Measurements from ENCODE around the gene ANHX. TPM values are rescaled to one million over a fixed set of nuclear protein-coding genes. Genes with fewer than 3 reads are reported as not detected.

ANHX gene
- total and polyA plus RNA-seq, 2 experiments from 2014 or later = not detected

Small RNAs within 50 kb of the gene (small RNA-seq; reads per million reads assigned to genes)
- gene RF00019 (ENCODE audit: low replicate concordance) (not detected), gene RNU6-717P (ENCODE audit: low replicate concordance) (not detected)

Other genes with a start within 250 kb of the ANHX start
- 12.4 and 18.9 TPM in 2 replicates for gene ZNF26, start 249.5 kb downstream of the ANHX start, total RNA-seq (2014; rRNA removed; shearing (Covaris generic))
- 2.5 and 4.8 TPM in 2 replicates for gene ZNF26, start 249.5 kb downstream of the ANHX start, polyA plus RNA-seq (2016; fragmentation: Nextera tagmentation; extraction: Ambion mirVana)
- gene ZNF84, start 198.4 kb downstream of the ANHX start, total RNA-seq (2014; rRNA removed; shearing (Covaris generic)) = 36.3 and 46.6 TPM in 2 replicates
- 15.0 and 21.1 TPM in 2 replicates for gene ZNF84, start 198.4 kb downstream of the ANHX start, polyA plus RNA-seq (2016; fragmentation: Nextera tagmentation; extraction: Ambion mirVana)
- 11.0 and 15.4 TPM in 2 replicates for gene ZNF140, start 155.0 kb downstream of the ANHX start, total RNA-seq (2014; rRNA removed; shearing (Covaris generic))
- gene ZNF140, start 155.0 kb downstream of the ANHX start, polyA plus RNA-seq (2016; fragmentation: Nextera tagmentation; extraction: Ambion mirVana) = 13.4 and 16.2 TPM in 2 replicates
- gene ZNF891, start 105.6 kb downstream of the ANHX start, total RNA-seq (2014; rRNA removed; shearing (Covaris generic)) = 5.4 and 5.5 TPM in 2 replicates
- 1.6 and 1.8 TPM in 2 replicates for gene ZNF891, start 105.6 kb downstream of the ANHX start, polyA plus RNA-seq (2016; fragmentation: Nextera tagmentation; extraction: Ambion mirVana)
- gene ZNF10, start 105.2 kb downstream of the ANHX start, total RNA-seq (2014; rRNA removed; shearing (Covaris generic)) = 10.3 and 18.5 TPM in 2 replicates
- gene ZNF10, start 105.2 kb downstream of the ANHX start, polyA plus RNA-seq (2016; fragmentation: Nextera tagmentation; extraction: Ambion mirVana) = 7.3 and 8.2 TPM in 2 replicates
- 17.5 and 25.2 TPM in 2 replicates for gene ZNF268, start 54.4 kb downstream of the ANHX start, total RNA-seq (2014; rRNA removed; shearing (Covaris generic))
- 11.2 and 15.1 TPM in 2 replicates for gene ZNF268, start 54.4 kb downstream of the ANHX start, polyA plus RNA-seq (2016; fragmentation: Nextera tagmentation; extraction: Ambion mirVana)

Measured in GM23338 (cell line).